Stimulated activated CD8-positive, alpha-beta memory T cell treated with anti-CD3 and anti-CD28 coated beads, Interleukin-12 subunit alpha, Interleukin-12 subunit beta, amount 100 ng/mL, for 24 hours (primary cell): Measurements from ENCODE around the gene HOATZ.

Experiments
- DNase-seq: peaks from one replicate; pipeline ENCODE4 v3.0.0-alpha.2; 2020; ENCODE audit errors: extremely low read depth

Gene HOATZ

GRCh38 chr11:111549196-111549868 is 34.8 kb downstream of the HOATZ start:
- no peak for DNase-seq

GRCh38 chr11:111549869-111550203 is 35.3 kb downstream of the HOATZ start:
- DNase-seq, result no peak

- no peak for DNase-seq
Measured at GRCh38 chr11:111550258-111550657, 35.7 kb downstream of the HOATZ start.

- DNase-seq, result no peak
Measured at GRCh38 chr11:111554532-111554931, 40.0 kb downstream of the HOATZ start.

GRCh38 chr11:111555255-111555654 is 40.7 kb downstream of the HOATZ start:
- no peak for DNase-seq

- no peak for DNase-seq
Measured at GRCh38 chr11:111557425-111558111, 43.0 kb downstream of the HOATZ start.

- no peak for DNase-seq
Measured at GRCh38 chr11:111559800-111560464, 45.4 kb downstream of the HOATZ start.

- DNase-seq, result no peak
Measured at GRCh38 chr11:111560800-111561199, 46.2 kb downstream of the HOATZ start.

- DNase-seq, result no peak
Measured at GRCh38 chr11:111561306-111561705, 46.7 kb downstream of the HOATZ start.

GRCh38 chr11:111561791-111562325 is 47.3 kb downstream of the HOATZ start:
- DNase-seq, result no peak

GRCh38 chr11:111562692-111563389 is 48.3 kb downstream of the HOATZ start:
- DNase-seq, result no peak

GRCh38 chr11:111565114-111565720 is 50.6 kb downstream of the HOATZ start:
- no peak for DNase-seq

GRCh38 chr11:111566324-111566723 is 51.7 kb downstream of the HOATZ start:
- DNase-seq, result no peak

- DNase-seq, result no peak
Measured at GRCh38 chr11:111569476-111569875, 54.9 kb downstream of the HOATZ start.

- no peak for DNase-seq
Measured at GRCh38 chr11:111570796-111571195, 56.2 kb downstream of the HOATZ start.

GRCh38 chr11:111571829-111572501 is 57.4 kb downstream of the HOATZ start:
- DNase-seq, result no peak

- no peak for DNase-seq
Measured at GRCh38 chr11:111572581-111572980, 58.0 kb downstream of the HOATZ start.

GRCh38 chr11:111573821-111574249 is 59.3 kb downstream of the HOATZ start:
- no peak for DNase-seq

GRCh38 chr11:111574373-111575225 is 60.0 kb downstream of the HOATZ start:
- no peak for DNase-seq

GRCh38 chr11:111575740-111576139 is 61.2 kb downstream of the HOATZ start:
- DNase-seq, result no peak
